ENCODE measurements around the gene TLR7.

The TLR7 gene

DNA sequence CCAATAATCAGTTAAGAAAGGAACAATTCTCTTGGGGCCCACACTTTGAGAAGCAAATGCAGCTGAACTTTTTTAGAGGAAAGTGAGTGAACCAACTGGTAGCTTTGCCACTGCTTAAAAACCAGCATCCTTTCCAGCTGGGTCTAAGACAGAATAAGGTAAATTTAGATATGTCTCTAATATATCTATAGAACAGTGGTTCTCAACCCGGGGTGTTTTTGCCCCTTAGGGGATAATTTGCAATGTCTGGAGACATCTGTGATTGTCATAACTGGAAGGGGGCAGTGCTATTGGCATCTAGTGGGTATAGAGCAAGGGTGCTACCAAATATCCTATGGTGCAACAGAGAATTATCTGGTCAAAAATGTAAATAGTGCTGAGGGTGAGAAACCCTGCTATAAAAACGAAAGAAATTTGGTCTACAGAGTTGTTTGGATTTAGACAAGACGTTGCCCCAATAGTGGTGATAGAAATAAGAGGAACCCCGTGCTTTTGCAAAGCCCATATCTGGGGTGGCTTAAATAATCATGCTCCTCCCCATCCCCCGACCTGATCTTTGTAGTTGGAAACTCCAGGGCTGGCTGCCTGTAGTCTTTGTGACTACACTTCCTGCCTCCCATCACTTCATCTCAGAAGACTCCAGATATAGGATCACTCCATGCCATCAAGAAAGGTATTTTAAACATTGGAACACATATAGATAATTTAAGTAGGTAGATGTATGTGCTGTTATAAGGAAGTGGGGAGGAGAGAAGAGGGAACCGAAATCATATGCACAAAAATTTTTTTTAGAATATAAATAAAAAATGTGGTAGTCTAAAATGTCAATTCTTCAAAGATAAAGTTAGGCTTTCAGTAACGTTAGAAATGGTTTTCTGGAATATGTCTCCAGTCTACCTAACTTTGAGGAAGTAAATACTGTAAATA, at the start of gene TLR7:
Gene TLR7 (plus strand): TSS at position 622 of the 927 bp plus-strand sequence. CDS start 507 bp downstream, outside the sequence.
- DNase-seq = no peak

GRCh38 chrX:12817528-12817927, 49.3 kb upstream of the TLR7 start:
- DNase-seq = no peak

- no peak for DNase-seq
Observed at GRCh38 chrX:12819222-12819621, 47.6 kb upstream of the TLR7 start.

- DNase-seq = no peak
Observed at GRCh38 chrX:12820737-12821136, 46.1 kb upstream of the TLR7 start.

- no peak for DNase-seq
Observed at GRCh38 chrX:12824944-12825343, 41.9 kb upstream of the TLR7 start.

DNA sequence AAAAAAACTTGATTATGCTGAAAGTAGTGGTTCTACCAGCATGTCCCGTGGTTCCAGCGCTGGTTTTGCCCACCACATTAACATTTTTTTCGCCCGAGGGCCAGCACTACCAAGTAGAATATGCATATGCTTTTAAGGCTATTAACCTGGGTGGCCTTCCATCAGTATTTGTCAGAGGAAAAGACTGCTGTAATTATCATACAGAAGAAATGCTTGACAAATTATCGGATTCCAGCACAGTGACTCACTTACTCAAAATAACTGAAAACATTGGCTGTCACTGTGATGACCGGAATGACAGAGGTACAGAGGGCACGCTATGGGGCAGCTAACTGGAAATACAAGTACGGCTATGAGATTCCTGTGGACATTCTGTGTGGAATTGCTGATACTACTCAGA, 41.1 kb upstream of the TLR7 start:
- DNase-seq = no peak

- DNase-seq = no peak
Observed at GRCh38 chrX:12843061-12843667, 23.7 kb upstream of the TLR7 start.

DNA sequence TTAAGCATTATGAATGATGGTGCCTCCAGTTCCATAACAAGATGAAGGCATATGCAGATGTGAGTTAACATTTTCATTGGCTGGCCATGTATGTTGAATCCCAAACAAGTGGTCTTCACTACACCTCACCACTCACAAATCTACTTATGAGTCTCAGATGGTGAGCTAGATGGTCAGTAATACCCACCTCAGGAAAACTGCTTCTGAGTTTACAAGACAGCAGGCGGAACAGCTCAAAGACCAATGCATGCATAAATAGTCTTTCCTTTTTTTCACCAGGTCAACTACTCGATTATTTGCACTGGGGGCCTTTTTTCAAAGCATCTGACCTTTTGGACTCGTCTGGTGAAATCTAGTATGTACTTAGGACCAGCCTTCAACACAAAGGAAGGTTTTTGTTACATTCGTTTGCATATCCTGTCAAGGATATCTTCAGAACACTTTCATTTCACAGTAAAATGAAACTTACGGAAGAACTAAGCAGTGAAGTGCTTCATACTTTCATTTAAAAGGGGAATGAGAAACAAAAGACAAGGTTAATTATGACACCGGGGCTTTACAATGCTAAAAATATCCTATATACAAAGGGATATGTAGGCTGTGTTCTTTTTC, 23.1 kb upstream of the TLR7 start:
- DNase-seq = no peak

GRCh38 chrX:12844319-12844718, 22.6 kb upstream of the TLR7 start:
- DNase-seq = no peak

DNA sequence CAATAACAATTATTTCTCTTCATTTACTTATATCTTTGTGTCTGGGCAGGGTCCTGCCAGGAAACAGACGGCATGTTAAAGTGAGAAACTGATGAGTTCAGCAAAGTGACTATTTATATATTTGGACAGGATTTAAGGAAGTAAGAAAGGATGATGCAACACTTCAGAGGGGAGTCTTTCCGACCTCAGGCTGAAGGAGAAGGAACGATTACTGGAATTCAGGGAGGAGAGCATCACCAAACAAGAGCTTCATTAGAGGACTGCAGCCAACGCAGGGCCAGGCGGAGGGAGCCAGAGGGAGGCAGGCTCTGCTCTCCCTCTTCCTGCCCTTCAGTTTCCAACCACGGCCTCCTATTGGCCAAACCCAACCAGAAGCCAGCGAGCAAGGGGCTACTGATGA, 1.5 kb upstream of the TLR7 start:
- DNase-seq = no peak

DNA sequence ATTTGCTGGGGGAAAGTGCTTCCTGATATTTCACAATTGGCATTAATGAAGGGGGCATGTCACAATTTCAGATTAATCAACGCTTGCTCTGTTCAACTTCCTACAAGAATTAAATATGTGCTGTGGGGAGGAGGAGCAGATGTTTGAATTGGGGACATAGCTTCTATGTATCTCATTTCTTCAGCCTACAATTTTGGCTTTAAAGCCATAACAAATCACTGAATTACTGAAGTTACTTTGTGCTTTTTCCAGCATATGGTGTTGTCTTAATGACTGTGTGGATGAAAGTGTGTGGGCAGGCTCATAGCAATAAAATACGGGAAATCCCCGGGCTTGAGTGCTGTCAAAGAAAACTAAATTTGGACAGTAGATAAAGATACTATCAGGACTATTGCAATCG, 813 bp downstream of the TLR7 start:
- no peak for DNase-seq

DNA sequence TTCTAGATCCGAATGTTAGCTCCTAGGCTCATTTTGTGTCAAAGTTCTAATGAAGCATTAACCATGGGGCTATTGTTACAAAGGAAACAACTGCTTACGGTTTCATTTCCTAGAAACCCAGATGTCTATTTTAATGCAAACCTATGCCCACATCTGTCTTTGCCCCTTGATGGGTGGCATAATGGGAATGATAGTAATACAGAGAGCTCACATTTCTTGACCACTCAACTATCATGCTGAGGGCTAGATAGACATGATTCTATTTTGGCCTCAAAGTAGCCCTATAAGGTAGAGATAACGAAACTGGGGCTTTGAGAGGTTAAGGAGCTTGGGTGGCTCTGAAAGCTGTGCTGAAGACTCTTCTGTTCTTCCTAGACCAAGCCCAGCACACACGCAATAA, 1.9 kb downstream of the TLR7 start:
- DNase-seq = no peak

DNA sequence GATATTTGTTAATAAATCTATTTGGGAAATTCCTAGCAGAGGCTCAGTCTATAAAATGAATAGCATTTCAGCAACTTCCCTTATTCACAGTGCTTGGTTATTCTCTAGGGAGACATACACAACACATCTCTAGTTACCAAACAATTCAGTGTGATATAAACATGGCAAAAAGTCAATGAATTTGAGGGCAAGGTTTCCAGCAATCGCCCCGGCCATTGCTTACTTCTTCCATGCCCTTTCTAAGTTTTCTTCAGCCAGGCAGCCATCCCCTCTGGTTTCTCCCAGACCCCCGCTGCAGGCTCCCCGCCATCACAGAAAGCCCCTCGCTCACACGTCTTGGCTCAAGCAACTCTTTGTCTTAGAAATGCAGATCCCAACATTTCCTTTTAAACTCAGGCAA, 4.4 kb downstream of the TLR7 start:
- no peak for DNase-seq

- no peak for DNase-seq
Observed at GRCh38 chrX:12872741-12873140, 5.9 kb downstream of the TLR7 start.

DNA sequence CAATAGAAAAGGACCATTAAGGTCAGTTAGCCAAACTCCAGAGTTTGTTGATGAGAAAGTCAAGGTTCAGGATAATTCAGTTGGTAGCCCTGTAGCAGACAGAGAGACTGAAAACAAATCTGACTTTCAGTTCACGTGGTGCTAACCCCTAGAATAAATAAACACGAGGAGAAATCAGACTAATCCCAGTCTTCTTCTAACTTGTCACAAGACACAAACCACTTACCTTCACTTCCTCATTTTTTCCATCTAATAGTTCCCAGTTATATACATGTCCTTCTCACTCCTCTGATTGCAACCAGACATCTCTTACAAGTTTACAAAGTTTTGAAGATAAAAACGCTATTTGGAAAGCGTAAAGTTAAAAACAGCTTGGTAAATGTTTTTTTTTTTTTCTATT, 7.7 kb downstream of the TLR7 start:
- no peak for DNase-seq

GRCh38 chrX:12877386-12877785, 10.5 kb downstream of the TLR7 start:
- DNase-seq = no peak

DNA sequence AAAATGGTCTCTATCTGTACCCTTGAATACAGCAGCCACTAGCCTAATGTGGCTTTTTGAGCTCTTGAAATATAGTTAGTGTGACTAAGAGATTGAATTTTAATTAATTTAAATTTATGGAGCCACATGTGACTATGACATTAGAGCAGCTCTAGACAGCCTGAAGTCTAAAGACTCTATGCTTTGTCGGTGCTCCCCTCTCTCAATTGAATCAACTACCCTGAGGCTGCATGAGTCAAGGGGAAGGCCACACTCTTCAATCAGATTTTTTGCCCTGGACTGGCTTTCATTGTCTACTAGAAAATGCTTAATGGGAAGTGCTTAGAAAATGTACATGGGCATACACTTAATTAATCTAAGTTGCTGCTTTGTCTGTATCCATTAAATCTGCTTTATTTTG, 11.7 kb downstream of the TLR7 start:
- DNase-seq = no peak

GRCh38 chrX:12881914-12882313, 15.0 kb downstream of the TLR7 start:
- DNase-seq = no peak

GRCh38 chrX:12885508-12885907, 18.6 kb downstream of the TLR7 start:
- no peak for DNase-seq

- no peak for DNase-seq
Observed at GRCh38 chrX:12886545-12886944, 19.7 kb downstream of the TLR7 start.

DNA sequence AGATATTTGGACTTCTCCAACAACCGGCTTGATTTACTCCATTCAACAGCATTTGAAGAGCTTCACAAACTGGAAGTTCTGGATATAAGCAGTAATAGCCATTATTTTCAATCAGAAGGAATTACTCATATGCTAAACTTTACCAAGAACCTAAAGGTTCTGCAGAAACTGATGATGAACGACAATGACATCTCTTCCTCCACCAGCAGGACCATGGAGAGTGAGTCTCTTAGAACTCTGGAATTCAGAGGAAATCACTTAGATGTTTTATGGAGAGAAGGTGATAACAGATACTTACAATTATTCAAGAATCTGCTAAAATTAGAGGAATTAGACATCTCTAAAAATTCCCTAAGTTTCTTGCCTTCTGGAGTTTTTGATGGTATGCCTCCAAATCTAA, 20.3 kb downstream of the TLR7 start:
- no peak for DNase-seq

DNA sequence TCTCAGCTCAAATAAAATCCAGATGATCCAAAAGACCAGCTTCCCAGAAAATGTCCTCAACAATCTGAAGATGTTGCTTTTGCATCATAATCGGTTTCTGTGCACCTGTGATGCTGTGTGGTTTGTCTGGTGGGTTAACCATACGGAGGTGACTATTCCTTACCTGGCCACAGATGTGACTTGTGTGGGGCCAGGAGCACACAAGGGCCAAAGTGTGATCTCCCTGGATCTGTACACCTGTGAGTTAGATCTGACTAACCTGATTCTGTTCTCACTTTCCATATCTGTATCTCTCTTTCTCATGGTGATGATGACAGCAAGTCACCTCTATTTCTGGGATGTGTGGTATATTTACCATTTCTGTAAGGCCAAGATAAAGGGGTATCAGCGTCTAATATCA, 20.9 kb downstream of the TLR7 start:
- no peak for DNase-seq

GRCh38 chrX:12890467-12890866, 23.6 kb downstream of the TLR7 start:
- no peak for DNase-seq

GRCh38 chrX:12891171-12891570, 24.3 kb downstream of the TLR7 start:
- no peak for DNase-seq

All from activated T-cell treated with anti-CD3 and anti-CD28 coated beads, Interleukin-2, amount 50 U/mL, for 1 hour (primary cell).